G401.6 (cell line): Measurements from ENCODE around the gene GALNT8.

ENCODE experiments used
- FAIRE-seq: peaks from 2 replicates; lab custom pipeline; 2012; peaks lifted over from hg19 to GRCh38; lab: Jason Lieb, UNC

Gene GALNT8

DNA sequence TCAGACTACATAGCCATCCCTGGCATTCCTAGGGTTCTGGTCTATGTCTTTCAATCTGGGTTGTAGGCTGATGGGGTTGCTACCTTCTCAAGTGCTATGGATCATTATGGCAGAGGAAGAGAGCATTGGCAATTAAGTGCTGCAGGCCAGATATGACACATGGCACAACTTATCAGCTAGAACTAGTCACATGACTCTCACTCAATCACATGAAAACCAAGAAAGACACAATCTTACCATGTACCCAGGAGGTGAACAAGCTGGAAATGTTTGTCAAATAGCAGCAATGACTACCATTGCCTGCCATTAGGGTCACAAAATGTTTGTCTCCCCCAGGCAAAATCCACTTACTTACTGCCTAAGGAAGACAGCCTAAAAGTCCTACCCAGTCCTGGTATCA is 80.4 kb downstream of the GALNT8 start:
- no peak for FAIRE-seq

DNA sequence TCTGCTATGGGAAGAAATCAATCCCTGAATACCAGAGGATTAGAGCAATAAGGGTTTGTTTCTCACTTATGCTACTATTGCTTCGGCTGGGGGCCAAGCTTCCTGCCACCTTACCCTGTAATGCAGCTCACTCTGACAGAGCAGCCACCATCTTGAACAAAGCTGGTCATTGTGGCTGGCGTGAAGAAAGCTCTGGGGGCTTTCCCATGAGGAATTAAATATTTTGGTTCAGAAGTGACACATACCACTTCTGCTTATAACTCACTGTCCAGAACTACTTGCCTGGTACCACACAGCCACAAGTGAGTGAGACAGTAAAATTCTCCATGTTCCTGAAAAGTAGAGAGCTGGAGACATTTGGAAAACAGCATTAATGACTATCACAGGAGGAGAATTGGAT is 82.6 kb downstream of the GALNT8 start:
- no peak for FAIRE-seq

DNA sequence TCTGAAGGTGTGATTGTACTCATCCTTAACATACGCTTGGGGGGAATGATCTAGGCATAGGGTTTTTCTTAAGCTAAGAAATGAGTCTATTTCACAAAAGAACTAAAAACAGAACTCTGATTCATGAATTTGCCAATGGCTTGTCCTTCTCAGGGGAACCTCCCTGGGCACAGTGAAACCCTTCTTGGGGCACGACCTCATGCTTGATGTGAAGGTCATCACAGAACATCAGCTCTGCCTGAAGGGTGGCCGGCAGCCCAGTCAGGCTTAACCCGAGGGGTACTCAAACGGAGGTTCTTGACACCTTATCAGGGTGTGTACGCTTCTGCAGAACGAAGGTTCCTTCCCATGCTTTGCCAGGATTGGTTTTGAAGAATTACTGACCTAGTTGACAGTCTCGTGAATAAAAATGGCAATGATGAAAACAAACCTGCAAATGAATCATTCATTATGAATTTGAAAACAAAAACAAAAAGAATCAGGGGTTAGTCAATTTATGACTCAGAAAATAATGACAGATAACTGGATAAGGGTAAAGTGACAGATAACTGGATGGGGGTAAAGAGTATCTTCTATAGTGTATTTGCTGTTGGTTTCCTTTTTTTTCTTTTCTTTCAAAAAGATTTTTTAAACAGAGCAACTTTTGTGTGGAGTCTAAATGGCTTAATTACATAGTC is 86.4 kb downstream of the GALNT8 start:
- FAIRE-seq = no peak

DNA sequence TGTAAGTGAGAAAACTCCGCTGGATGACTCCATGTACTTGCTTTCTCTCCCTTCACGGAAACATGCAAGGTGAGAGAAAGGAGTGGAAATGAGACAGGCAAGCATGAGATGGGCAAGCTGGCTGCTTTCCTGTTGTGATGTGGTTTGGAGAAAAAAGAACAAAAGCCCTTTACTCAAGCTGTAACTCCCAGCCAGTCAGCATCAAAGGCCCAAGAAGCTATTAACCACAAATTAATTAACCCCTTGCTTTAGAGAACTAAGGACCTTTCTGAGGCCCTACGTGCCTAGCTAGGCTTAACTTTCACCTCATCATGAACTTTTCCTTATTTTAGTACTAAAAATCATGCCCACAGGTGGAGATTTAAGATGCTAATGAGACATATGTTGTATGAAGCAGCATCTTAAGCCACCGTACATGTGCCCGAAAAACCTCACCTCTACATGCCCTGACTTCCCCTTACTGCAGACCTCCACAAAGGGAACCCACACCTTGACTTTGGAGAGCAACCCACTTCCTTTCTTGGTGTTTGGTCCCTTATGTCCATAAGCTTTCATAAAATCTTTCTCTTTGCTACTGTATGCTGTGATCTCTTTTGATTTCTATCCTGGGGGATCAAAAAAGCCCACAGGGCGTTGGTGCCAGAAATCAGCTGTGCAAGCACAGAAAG is 87.0 kb downstream of the GALNT8 start:
- no peak for FAIRE-seq

DNA sequence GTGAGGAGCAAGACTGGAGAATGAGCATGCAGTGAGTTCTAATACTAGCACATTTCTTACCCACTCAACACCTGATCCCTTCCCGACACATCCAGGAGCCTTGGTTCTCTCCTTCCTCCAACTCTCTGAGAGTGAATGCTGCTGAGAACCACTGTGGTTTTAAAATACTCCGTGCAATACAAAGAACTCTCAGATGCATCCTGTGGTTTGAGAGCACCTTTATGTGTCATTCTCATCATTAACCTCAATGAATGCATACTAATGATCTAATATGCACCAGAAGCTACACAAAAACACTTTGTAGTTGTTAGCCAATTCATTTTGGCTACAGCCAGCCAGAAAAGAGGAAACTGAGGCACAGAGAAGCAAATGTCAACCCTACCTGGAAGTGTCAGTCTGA is 87.6 kb downstream of the GALNT8 start:
- FAIRE-seq = no peak

DNA sequence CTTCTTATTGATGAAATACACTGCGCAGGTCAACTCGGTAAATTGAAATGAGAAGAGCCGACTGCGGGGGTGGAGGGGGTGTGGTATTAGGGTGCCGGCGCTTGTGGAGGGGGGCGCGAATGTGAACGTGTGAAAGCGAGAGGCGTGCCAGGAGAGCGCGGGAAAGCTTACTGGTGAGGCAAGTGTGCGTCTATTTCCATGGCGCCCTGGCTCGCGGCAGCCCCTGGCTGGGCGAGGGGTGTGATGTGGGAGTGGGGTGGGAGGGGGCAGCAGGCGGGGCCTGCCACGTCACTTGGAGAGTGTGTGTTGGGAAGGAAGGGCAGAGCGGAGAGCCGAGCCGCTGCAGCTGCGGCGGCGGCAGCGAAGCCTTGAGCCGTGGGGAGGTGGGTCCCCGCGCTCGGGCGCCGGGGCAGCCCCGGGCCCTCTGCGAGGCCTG is 88.8 kb downstream of the GALNT8 start:
- FAIRE-seq = no peak

DNA sequence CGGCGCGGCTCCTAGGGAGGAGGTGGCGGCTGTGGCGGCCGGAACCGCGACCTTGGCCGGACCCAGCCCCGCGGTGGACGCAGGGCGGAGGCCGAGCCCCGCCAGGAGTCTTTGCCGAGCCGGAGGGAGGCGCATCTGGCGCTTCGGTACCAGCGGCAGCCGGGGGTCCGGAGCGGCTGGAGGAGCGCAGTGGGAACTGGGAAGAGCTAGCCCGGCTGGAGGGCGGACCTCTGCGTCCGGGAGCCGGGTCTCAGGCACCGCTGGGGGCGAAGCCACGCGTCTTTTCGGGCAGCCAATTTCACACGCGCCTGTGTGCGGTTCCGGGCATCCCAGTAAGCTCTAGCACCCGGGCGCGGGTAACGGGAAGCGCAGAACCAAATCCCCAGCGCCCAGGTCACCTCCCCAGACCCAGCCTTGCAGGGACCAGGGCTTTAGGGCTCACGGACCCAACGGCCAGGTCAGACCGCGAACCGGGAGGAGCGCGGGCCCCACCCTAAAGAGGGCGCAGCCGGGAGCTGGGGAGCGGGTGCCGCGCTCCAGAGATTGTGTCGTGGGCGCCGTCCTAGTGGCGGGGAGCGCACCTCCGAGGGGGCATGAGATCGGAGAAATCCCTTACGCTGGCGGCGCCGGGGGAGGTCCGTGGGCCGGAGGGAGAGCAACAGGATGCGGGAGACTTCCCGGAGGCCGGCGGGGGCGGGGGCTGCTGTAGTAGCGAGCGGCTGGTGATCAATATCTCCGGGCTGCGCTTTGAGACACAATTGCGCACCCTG is 89.4 kb downstream of the GALNT8 start:
- no peak for FAIRE-seq

DNA sequence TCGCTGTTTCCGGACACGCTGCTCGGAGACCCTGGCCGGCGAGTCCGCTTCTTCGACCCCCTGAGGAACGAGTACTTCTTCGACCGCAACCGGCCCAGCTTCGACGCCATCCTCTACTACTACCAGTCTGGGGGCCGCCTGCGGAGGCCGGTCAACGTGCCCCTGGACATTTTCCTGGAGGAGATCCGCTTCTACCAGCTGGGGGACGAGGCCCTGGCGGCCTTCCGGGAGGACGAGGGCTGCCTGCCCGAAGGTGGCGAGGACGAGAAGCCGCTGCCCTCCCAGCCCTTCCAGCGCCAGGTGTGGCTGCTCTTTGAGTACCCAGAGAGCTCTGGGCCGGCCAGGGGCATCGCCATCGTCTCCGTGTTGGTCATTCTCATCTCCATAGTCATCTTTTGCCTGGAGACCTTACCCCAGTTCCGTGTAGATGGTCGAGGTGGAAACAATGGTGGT is 90.0 kb downstream of the GALNT8 start:
- no peak for FAIRE-seq

DNA sequence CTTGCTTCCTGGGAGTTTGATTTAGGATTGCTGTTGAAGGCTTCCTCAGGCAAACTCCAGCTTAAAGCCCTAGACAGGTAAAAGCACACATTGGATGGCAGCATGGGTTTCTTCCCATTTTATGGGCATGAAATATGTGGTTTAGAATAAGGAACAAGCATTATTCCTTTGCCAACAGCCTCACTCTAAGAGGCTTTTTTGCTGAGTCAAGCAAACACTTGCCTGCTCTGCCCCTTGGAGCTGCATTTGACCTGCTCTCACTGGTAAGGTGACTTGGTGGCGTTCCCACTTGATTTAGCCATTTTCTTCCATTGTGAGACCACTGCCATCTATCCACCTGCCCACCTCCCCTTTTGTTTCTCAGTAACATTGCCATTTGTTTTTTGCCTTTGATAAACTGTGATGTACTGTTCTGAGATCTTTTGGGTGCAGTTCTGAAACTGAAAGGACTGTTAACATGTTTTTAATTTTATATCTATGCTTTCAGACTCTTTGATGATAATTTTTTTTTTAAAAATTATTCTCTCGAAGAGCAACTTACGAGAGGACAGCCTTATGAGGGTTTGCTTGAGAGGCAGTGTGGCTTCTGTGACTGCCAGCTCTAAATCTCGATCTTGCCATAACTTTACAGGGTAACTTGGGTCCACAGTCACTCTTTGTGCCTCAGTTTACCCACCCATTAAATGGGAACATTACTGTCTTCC is 92.6 kb downstream of the GALNT8 start:
- FAIRE-seq = no peak

DNA sequence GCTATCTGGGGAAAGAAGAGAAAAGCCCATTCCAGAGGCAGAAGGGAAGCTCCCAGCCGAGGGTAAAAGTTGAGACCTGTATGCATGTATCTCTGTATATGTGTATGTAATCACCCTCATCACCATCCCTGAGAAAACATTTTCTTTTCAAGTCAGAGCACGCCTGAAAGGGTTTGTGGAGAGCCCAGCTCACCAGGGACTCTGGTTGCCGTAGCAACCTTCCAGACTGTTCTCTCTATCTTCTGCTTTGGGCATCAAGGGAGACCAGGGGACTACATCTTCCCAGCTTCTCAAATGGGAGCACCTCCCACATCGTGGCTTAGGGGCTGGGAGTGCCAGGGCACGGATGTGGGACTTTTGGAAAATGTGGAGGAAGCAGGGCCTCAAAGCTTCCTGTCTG is 93.5 kb downstream of the GALNT8 start:
- no peak for FAIRE-seq

DNA sequence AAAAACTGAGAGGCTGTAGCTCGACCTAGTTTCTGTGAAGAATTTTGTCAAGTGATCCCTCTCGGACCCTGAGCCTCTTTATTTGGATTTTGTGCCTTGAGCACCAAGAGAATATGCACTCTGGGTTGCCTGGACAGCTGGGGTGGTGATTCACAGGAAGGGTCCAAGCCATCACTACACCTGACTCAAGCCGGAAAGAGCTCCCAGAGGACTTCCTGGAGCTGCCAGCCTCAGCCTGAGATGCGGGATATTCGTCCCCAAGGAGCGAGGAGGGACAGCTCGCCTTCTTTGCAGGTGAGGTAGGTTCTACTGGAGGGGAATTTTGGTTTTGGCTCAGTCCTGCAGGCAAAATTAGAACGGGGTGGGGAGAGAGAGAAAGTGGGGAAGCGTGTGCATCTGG is 94.3 kb downstream of the GALNT8 start:
- FAIRE-seq = no peak

DNA sequence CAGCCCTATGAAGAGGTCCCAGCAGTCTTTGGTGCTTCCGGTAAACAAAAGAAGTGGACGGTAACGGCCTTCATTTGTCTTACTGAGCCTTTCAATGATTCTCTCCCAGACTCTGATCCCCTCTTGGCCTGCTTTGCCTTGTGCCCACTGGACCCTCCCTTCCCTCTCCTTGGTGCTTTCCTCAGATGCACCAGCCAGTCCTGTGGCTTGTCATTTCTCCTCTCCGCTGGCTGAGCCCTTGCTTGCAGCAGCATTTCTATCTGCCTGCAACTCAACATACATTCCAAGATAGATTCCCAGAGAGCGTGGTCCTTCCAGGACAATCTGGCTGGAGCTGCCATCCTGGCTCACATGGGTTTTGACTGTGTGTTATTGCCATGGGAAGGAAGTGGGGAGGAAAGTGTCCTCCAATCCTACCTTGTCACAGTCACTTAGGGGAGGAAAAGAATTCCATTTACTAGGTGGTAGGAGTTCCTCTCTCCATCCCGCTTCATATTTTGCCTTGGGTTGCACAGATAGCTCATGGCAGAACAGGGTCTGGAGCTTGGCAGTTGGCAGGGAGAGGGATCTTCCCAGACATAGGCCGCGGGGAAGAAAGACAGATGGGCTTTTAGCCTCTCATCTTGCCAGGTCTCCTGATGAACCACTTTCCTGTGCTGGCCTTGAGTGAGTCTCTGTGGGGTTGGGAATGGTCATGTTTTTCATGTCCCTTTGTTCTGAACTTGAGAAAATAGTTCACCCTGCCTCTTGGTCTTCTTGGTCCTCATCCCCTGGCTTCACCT is 96.7 kb downstream of the GALNT8 start:
- FAIRE-seq = no peak

DNA sequence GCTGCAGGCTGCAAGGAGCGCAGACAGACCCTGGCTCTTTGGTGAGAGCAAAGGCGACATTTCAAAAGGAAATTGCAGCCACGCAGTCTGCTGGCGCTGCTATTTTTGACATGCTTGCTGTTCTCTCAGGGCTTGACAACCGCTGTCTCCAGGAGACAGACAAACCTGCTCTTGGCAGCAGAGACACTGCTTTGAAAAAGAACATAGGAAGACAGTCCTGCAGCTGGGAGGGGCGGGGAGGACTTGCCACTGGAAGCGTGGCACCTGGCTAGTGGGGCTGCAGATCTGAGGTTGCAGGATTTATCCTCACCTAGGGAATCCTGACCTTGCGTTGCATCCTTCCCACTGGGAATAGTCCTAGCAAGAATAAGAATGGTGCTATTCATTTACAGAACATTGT is 97.7 kb downstream of the GALNT8 start:
- no peak for FAIRE-seq

DNA sequence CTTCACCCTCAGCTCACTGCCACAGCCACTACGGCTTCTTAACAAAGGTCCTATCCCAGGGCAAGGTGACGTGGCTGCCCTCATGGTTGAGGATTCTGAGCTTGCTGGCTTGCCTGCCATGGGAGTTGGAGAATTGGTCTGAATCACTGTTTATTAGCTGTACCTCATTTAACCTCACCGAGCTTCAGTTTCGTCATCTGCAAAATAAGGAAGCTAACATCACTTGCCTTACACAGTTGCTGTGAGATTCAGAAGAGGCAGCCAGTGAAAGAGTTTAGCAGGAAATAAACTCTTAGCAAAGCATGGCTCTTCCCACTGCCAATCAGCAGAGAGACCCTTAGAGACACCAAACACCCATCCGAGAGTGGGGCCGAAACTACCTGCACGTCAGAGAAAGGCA is 99.5 kb downstream of the GALNT8 start:
- no peak for FAIRE-seq

DNA sequence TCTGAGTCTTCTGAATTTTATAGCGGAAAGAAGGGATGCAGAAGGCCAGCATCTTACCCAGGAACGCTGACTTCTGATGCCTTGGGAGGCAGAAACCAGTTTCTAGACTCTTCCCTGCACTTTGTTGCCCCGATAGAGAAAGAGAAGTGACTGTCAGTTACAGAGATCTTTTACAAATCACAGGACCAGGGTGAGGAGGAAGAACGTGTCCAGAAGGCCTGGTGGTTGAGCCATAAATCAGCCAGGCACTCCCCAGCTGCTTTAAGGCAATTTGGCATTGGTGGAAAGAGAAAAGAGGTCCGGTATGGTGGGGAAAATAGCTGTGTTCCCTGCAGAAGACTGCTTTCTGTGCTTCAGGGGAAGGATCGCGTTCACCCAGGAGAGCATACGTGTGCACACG is 100.8 kb downstream of the GALNT8 start:
- FAIRE-seq = no peak
